GM12874 (cell line): ENCODE results near the gene GNGT2.

Source experiments
- TF ChIP-seq, protein P1 (sequence below): IDR thresholded peaks from 2 replicates; pipeline ENCODE4 v1.5.1; 2011; ENCODE audit warnings: low read depth, mild to moderate bottlenecking, control low read depth, low read length, moderate library complexity; ENCODE audit not compliant: insufficient read depth

Gene GNGT2

DNA sequence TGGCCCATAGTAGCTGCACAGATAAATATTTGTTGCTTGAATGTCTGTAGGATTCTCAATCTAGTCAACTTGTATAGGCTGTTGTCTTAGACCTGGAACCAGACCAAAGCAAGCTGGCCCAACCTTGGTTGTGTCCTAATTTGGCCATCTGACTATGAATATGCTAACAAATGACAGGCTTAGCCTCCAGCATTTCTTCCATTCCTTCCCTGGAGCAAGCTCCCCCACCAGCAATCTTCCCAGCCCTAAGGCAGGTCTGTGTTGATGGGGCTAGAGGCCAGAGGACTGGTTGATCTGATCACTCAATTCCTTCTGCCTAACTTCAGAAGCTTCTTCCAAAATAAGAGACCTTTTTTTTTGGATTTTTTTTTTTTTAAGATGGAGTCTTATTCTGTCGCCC lies 29.6 kb upstream of the GNGT2 start:
- TF ChIP-seq, protein P1, sequence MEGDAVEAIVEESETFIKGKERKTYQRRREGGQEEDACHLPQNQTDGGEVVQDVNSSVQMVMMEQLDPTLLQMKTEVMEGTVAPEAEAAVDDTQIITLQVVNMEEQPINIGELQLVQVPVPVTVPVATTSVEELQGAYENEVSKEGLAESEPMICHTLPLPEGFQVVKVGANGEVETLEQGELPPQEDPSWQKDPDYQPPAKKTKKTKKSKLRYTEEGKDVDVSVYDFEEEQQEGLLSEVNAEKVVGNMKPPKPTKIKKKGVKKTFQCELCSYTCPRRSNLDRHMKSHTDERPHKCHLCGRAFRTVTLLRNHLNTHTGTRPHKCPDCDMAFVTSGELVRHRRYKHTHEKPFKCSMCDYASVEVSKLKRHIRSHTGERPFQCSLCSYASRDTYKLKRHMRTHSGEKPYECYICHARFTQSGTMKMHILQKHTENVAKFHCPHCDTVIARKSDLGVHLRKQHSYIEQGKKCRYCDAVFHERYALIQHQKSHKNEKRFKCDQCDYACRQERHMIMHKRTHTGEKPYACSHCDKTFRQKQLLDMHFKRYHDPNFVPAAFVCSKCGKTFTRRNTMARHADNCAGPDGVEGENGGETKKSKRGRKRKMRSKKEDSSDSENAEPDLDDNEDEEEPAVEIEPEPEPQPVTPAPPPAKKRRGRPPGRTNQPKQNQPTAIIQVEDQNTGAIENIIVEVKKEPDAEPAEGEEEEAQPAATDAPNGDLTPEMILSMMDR = no peak

DNA sequence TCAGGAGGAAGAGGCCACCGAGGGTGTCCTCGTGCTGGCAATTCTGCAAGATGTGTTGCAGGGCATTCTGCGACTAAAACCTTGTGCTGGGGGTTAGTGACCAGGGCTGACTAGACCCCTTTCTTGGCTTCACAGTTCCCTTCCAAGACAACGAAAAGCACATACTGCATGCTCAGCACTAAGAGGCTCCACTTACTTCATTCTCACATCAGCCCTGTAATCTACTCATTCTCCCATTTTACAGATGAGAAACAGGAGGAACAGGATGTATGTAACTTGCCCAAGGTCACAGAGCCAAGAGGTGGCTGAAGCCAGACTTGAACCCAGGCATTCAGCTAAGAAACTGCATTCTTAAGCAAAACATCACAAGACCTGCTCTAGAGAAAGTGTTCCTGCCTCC lies 25.5 kb upstream of the GNGT2 start:
- TF ChIP-seq, protein P1 = no peak

DNA sequence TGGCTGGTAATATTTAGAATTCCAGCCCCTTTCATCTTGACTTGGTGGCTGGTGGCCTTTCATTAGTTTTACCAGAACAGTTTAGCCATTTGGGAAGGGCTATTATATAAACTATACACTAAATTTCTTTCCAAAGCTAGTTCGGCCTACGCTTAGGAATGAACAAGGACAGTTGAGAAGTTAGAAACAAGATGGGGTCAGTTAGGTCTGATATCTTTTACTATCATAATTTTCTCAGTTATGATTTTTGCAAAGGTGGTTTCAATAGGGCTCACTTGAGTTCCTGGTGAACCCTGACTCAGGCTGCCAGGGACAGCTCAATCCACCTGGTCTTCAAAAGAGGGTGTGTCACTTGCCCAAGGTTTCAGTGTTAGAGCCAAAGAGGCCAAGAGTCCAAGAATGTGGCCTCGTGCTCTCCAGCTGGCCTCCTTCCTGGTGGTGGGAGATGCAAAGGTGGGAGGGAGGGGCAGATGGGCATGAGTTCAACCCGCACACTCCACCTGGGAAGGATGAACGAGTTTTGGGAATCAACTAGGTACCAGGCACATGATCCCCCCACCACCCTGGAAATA lies 24.2 kb upstream of the GNGT2 start:
- TF ChIP-seq, protein P1 = no peak

DNA sequence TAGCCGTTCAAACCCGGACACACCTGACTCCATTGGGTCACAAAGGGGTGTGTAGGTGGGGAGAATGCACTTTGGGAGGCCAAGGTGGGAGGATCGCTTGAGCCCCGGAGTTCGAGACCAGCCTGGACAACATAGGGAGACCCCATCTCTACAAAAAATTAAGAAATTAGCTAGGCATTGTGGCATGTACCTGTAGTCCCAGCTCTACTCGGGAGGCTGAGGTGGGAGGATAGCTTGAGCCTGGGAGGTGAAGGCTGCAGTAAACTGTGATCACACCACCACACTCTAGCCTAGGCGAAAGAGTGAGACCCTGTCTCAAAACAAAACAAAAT lies 21.2 kb upstream of the GNGT2 start:
- TF ChIP-seq, protein P1 = no peak

DNA sequence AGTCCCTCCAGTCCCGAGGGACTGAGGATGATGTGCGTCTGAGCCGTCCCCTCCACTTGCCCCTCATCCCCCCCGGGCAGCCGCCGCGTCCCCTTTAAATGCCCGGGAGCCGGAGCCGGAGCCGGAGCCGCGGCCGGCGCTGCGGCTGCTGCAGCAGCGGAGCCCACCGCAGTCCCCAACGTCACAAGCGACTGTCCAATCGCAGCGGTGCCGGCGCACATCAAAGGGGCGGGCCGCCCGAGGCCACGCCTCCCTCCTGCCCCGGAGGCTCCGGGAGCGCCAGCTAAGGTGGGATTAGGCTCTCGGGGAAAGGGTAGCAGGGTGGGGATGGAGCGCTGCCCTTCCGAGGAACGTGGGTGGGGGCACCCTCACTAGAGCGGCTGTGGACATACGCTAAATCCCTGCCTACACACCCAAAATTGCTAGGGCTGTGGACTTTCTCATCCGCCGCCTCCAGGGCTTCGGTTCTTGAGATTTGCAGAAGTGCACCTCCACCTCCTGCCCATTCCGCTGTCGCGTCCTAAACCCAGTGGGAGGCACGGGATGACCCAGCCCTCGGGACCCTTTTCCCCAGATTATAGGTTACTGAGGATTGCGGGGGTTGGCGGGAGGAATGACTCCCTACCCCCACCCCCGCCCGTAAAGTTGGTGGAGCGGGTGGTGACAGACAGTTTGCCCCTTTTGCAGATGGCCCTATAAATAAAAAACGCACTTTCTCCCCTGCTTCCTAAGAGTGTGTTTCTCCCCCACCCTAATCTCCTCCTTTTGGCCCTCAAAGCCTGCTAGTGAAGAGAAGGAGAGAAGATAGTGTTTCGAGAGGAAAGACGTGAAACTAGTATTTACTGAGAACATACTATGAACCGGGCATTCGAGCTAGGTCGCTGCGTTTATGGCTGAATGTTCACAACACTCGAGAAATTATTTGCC lies 20.5 kb upstream of the GNGT2 start, which contains the start of gene PHOSPHO1:
Gene PHOSPHO1 (minus strand): TSS at position 152 of the 927 bp plus-strand sequence. CDS start 4,096 bp downstream, outside the sequence.
- TF ChIP-seq, protein P1 = no peak

DNA sequence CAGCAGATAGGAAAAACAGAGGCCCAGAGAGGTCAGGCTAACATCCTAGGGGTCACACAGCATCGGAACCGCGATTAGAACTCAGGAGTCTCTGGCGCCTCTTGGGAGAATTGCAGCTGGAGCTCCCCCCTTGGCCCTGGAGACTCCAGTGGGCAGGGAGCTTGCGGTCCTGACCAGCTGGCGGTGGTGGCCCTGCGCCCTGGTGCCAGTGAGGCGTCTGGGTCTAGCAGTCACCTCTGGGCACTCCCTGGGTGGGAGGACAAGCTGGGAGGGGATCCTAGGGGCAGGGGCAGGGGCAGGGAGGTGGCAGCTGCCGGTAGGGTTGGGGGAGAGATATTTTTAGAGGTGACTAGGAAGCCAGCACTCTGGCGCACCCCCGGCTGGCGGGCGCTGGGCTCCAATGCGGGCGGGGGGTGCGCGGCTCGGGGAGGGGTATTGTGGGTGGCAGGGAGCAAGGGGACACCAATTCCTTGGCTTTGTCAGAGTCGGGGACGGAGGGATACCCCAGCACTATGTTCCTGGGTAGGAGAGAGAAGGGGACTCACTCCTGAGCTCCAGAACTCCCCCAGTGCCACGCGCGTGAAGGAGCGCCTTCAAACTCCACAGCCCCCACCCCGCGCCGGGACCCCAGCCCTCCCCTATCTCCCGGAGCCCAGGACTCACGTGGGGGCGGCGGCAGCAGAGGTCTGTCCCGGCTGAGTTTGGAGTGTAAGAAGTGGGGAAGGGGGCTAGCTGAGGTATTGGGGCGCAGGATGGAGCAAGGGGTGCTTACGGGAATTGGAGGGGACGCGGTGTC lies 19.6 kb upstream of the GNGT2 start:
- TF ChIP-seq, protein P1 = no peak
